Caco-2 (cell line): ENCODE measurements around the gene TRPV4. TPM values are rescaled to one million over a fixed set of nuclear protein-coding genes. Genes with fewer than 3 reads are reported as not detected.

Source experiments
- BruUV-seq: library from RNA; stranded (reverse); fragments of 400-500 nt; replicated peaks from 2 replicates; lab custom pipeline; 2021; lab: Mats Ljungman, UMichigan
- CTCF ChIA-PET: fragments of 300-600 bp; sonication (Branson Sonifier 250); formaldehyde crosslinking; loops from one replicate; lab custom pipeline; 2022; ENCODE audit warnings: antibody characterized with exemption; lab: Charles Lee
- POLR2A ChIA-PET: fragments of 300-600 bp; sonication (Branson Sonifier 250); formaldehyde crosslinking; loops from one replicate; lab custom pipeline; 2022; ENCODE audit warnings: antibody characterized with exemption; lab: Charles Lee
- DNase-seq, 2 experiments: peaks; one replicate each; pipeline versions ENCODE4 v3.0.0 to v3.0.0-alpha.2; 2020 to 2022
- H3K27me3 ChIP-seq: replicated peaks from 2 replicates; pipeline ENCODE4 v1.6.0; 2011; ENCODE audit warnings: low read length; ENCODE audit not compliant: control insufficient read depth, insufficient read depth
- H3K36me3 ChIP-seq: 2 replicates; pipeline ENCODE4 v1.5.1; 2011; ENCODE audit warnings: low read length; ENCODE audit not compliant: control insufficient read depth, insufficient read depth
- H3K4me1 ChIP-seq: fragments of 250-450 bp; sonication (Bioruptor Pico); 2 replicates; pipeline ENCODE4 v1.5.1; 2020; ENCODE audit warnings: mild to moderate bottlenecking
- H3K4me3 ChIP-seq: 2 replicates; pipeline ENCODE4 v1.5.1; 2011; ENCODE audit warnings: low read depth, mild to moderate bottlenecking, control low read depth, low read length
- H3K9me3 ChIP-seq: fragments of 250-450 bp; sonication (Bioruptor Pico); 2 replicates; pipeline ENCODE4 v1.5.1; 2020; ENCODE audit warnings: mild to moderate bottlenecking, moderate library complexity
- H3K27ac Mint-ChIP-seq: one replicate; pipeline ENCODE4 v1.8.0; 2022; ENCODE audit warnings: mixed read lengths; ENCODE audit not compliant: unreplicated experiment
- H3K27me3 Mint-ChIP-seq: one replicate; pipeline ENCODE4 v1.8.0; 2022; ENCODE audit warnings: mixed read lengths; ENCODE audit not compliant: insufficient read depth, unreplicated experiment
- H3K36me3 Mint-ChIP-seq: one replicate; pipeline ENCODE4 v1.8.0; 2022; ENCODE audit warnings: mild to moderate bottlenecking, mixed read lengths; ENCODE audit not compliant: insufficient read depth, unreplicated experiment
- H3K4me1 Mint-ChIP-seq: one replicate; pipeline ENCODE4 v1.8.0; 2022; ENCODE audit warnings: low read depth, mixed read lengths; ENCODE audit not compliant: unreplicated experiment
- H3K4me3 Mint-ChIP-seq: one replicate; pipeline ENCODE4 v1.8.0; 2022; ENCODE audit warnings: mild to moderate bottlenecking, moderate library complexity, mixed read lengths; ENCODE audit not compliant: unreplicated experiment
- H3K9me3 Mint-ChIP-seq: one replicate; pipeline ENCODE4 v1.8.0; 2022; ENCODE audit warnings: mixed read lengths; ENCODE audit not compliant: unreplicated experiment
- CTCF ChIP-seq, 2 experiments: fragments of 200-600 bp in 1 of 2; IDR thresholded peaks; 1 replicate in 1 of 2; 2 replicates in 1 of 2; pipeline versions ENCODE4 v1.5.1 to v1.8.0; 2011 to 2022; ENCODE audit warnings: antibody characterized with exemption in 1 of 2, control low read depth in 1 of 2, inconsistent platforms in 1 of 2, low read depth in 1 of 2, low read length in 1 of 2, mild to moderate bottlenecking in 1 of 2, moderate library complexity in 1 of 2; ENCODE audit not compliant: insufficient read depth in 1 of 2, severe bottlenecking in 1 of 2, unreplicated experiment in 1 of 2
- intact Hi-C: fragments of 100-400 bp; cut with micrococcal nuclease; formaldehyde crosslinking; loops from one replicate; pipeline ENCODE4 v1.10.0; 2022; ENCODE audit not compliant: unreplicated experiment
- total RNA-seq: library from RNA; stranded (reverse); gene quantifications from 2 replicates; pipeline ENCODE4 v1.2.3, GENCODE V29; 2022

TRPV4 gene
- total RNA-seq, 1 experiment from 2014 or later, result not detected

GRCh38 chr12:109796057-109796456 is 37.1 kb downstream of the TRPV4 start:
- CTCF ChIA-PET, result no interaction called here

GRCh38 chr12:109795023-109795422 is 38.2 kb downstream of the TRPV4 start:
- CTCF ChIA-PET, result no interaction called here
- TF ChIP-seq CTCF (IDR thresholded peaks at IDR 0.05; ENCODE audit: insufficient read depth in 1 of 2, low read depth in 1 of 2, low read length in 1 of 2, severe bottlenecking in 1 of 2, unreplicated experiment in 1 of 2), result no peak
- Histone ChIP-seq H3K36me3 (no peaks in the 10 kb centered on the region), H3K4me1 (no peaks in the 10 kb centered on the region), H3K4me3 (no peak overlapping the region), H3K9me3 (no peaks in the 10 kb centered on the region), H3K27me3 (no peaks in the 10 kb centered on the region)
- no peak overlapping the region for H3K4me3 Mint-ChIP-seq
- BruUV-seq, result no TSS peak
- DNase-seq, result no peak
- H3K4me1 Mint-ChIP-seq, result peaks cover 8% of the 10 kb centered on the region
- peaks cover 6% of the 10 kb centered on the region for H3K27me3 Mint-ChIP-seq
- H3K36me3 Mint-ChIP-seq, result no peaks in the 10 kb centered on the region
- POLR2A ChIA-PET, result no interaction called here
- H3K27ac Mint-ChIP-seq, result no peak overlapping the region
- H3K9me3 Mint-ChIP-seq, result no peaks in the 10 kb centered on the region
- intact Hi-C loops, result no loop called here

More at GRCh38 chr12:109796057-109796456, 37.1 kb downstream of the TRPV4 start:
- Histone ChIP-seq H3K9me3 (no peaks in the 10 kb centered on the region), H3K36me3 (no peaks in the 10 kb centered on the region), H3K4me3 (no peak overlapping the region), H3K4me1 (no peaks in the 10 kb centered on the region), H3K27me3 (no peaks in the 10 kb centered on the region)
- DNase-seq, result no peak
- intact Hi-C loops, result no loop called here
- no peak for TF ChIP-seq CTCF (IDR thresholded peaks at IDR 0.05; ENCODE audit: insufficient read depth in 1 of 2, low read depth in 1 of 2, low read length in 1 of 2, severe bottlenecking in 1 of 2, unreplicated experiment in 1 of 2)
- Mint-ChIP-seq H3K4me1 (peaks cover 8% of the 10 kb centered on the region), H3K36me3 (no peaks in the 10 kb centered on the region), H3K4me3 (no peak overlapping the region), H3K9me3 (no peaks in the 10 kb centered on the region), H3K27ac (no peak overlapping the region), H3K27me3 (peaks cover 6% of the 10 kb centered on the region)
- BruUV-seq, result no TSS peak
- POLR2A ChIA-PET, result no interaction called here

- no peaks in the 10 kb centered on the region for H3K4me1 ChIP-seq
- Mint-ChIP-seq H3K4me3 (no peak overlapping the region), H3K27ac (no peak overlapping the region), H3K9me3 (no peaks in the 10 kb centered on the region), H3K36me3 (no peaks in the 10 kb centered on the region), H3K4me1 (peaks cover 8% of the 10 kb centered on the region), H3K27me3 (peaks cover 6% of the 10 kb centered on the region)
- no peaks in the 10 kb centered on the region for H3K27me3 ChIP-seq
- H3K4me3 ChIP-seq, result no peak overlapping the region
- H3K36me3 ChIP-seq, result no peaks in the 10 kb centered on the region
- intact Hi-C loops, result no loop called here
- POLR2A ChIA-PET, result no interaction called here
- DNase-seq, result no peak
- TF ChIP-seq CTCF (IDR thresholded peaks at IDR 0.05; ENCODE audit: insufficient read depth in 1 of 2, low read depth in 1 of 2, low read length in 1 of 2, severe bottlenecking in 1 of 2, unreplicated experiment in 1 of 2), result no peak
- BruUV-seq, result no TSS peak
- no peaks in the 10 kb centered on the region for H3K9me3 ChIP-seq
- CTCF ChIA-PET, result no interaction called here
These were observed 39.2 kb downstream of the TRPV4 start for GRCh38 chr12:109793826-109794501.
